ENCODE results near the gene LTBR.

GRCh38 chr12:6335451-6336078, 48.4 kb upstream of the LTBR start:
- TF ChIP-seq CTCF (IDR thresholded peaks at IDR 0.05; ENCODE audit: poor library complexity, severe bottlenecking) (no peak), RAD21 (conservative IDR thresholded peaks at IDR 0.05) (no peak), MXI1 (conservative IDR thresholded peaks at IDR 0.05; ENCODE audit: poor library complexity, severe bottlenecking) (no peak), EZH2 (IDR thresholded peaks at IDR 0.05; ENCODE audit: borderline replicate concordance, insufficient read depth, low read length, poor library complexity, severe bottlenecking) (no peak), POLR2AphosphoS5 (IDR thresholded peaks at IDR 0.05) (no peak)
